Gastrocnemius medialis (tissue), 4 donors: ENCODE measurements around the gene ROR2. TPM values are rescaled to one million over a fixed set of nuclear protein-coding genes. Genes with fewer than 3 reads are reported as not detected.

Source experiments
- ATAC-seq, 2 donors: fragments of 150-250 bp; one replicate each; pipeline ENCODE4 v1.9.1; 2016
- DNase-seq, 2 donors: peaks; one replicate each; pipeline ENCODE4 v3.0.0-alpha.2; 2019
- H3K27ac ChIP-seq, 4 donors: fragments of 200-600 bp; sonication (generic); 1 replicate in 1 of 4; 2 replicates in 3 of 4; pipeline ENCODE4 v1.5.1; 2016 to 2018; ENCODE audit warnings: mild to moderate bottlenecking in 2 of 4, moderate library complexity in 1 of 4
- H3K27me3 ChIP-seq, 3 donors: fragments of 200-600 bp; sonication (generic) in 2 of 3; 1 replicate in 1 of 3; 2 replicates in 2 of 3; pipeline versions ENCODE4 v1.5.1 to v1.6.0; 2016 to 2019; ENCODE audit warnings: mild to moderate bottlenecking in 1 of 3, moderate library complexity in 1 of 3
- H3K36me3 ChIP-seq, 2 donors: fragments of 200-600 bp; sonication (generic) in 1 of 2; one replicate each; pipeline ENCODE4 v1.5.1; 2017 to 2018
- H3K4me1 ChIP-seq, 2 donors: fragments of 200-600 bp; sonication (generic) in 1 of 2; one replicate each; pipeline ENCODE4 v1.5.1; 2016 to 2017; ENCODE audit warnings: mild to moderate bottlenecking in 2 of 2
- H3K4me3 ChIP-seq, 4 donors: fragments of 200-600 bp; sonication (generic) in 3 of 4; 1 replicate in 1 of 4; 2 replicates in 3 of 4; pipeline ENCODE4 v1.5.1; 2016 to 2019; ENCODE audit warnings: mild to moderate bottlenecking in 2 of 4
- H3K9me3 ChIP-seq, 3 donors: fragments of 200-600 bp; sonication (generic) in 2 of 3; 1 replicate in 1 of 3; 2 replicates in 2 of 3; pipeline ENCODE4 v1.5.1; 2016 to 2019
- CTCF ChIP-seq, 5 experiments: fragments of 450-650 bp in 3 of 5; fragments of 200-600 bp in 2 of 5; sonication (generic) in 2 of 5; IDR thresholded peaks in 4 of 5; conservative IDR thresholded peaks in 1 of 5; 1 replicate in 4 of 5; 2 replicates in 1 of 5; pipeline ENCODE4 v1.5.1; 2016 to 2019; ENCODE audit warnings: antibody characterized with exemption in 5 of 5, mild to moderate bottlenecking in 3 of 5, moderate library complexity in 3 of 5
- POLR2A ChIP-seq, 2 donors: fragments of 450-650 bp; IDR thresholded peaks; one replicate each; pipeline ENCODE4 v1.6.1; 2017; ENCODE audit warnings: antibody characterized with exemption in 2 of 2, mild to moderate bottlenecking in 2 of 2, moderate library complexity in 2 of 2
- in situ Hi-C, 4 donors: fragments of 200-750 bp; cut with MboI; loops; one replicate each; pipeline versions ENCODE4 v1.15.0 to v1.8.0; 2017; ENCODE audit warnings: low sequenced_read_pairs in 4 of 4
- intact Hi-C: fragments of 100-400 bp; cut with DNase I; formaldehyde crosslinking; loops from one replicate; pipeline ENCODE4 v1.15.1; 2023; ENCODE audit warnings: low total_unique reads
- total RNA-seq, 4 donors: library from RNA; depleted of rRNA; stranded (reverse); fragments of >200 nt; gene quantifications; one replicate each; pipeline versions ENCODE4 v1.1.0 to v1.2.3, GENCODE V29; 2016

The ROR2 gene
- total RNA-seq, 4 donors from 2014 or later = 0.15 to 1.2 (median 0.61) TPM

- H3K4me1 ChIP-seq = no peaks in the 10 kb centered on the region
- in situ Hi-C loops = no loop called here
- H3K36me3 ChIP-seq = no peaks in the 10 kb centered on the region
- no peak for ATAC-seq
- no peaks in the 10 kb centered on the region for H3K27me3 ChIP-seq
- H3K4me3 ChIP-seq = no peak overlapping the region
- intact Hi-C loops = no loop called here
- no peak for DNase-seq
- H3K9me3 ChIP-seq = no peaks in the 10 kb centered on the region
- no peak overlapping the region for H3K27ac ChIP-seq
- TF ChIP-seq POLR2A (IDR thresholded peaks at IDR 0.05) = no peak
- TF ChIP-seq CTCF (IDR thresholded peaks at IDR 0.05 in 4 of 5, conservative IDR thresholded peaks at IDR 0.05 in 1 of 5) = no peak
These were observed 196.3 kb downstream of the ROR2 start for GRCh38 chr9:91753711-91754110.

- H3K4me3 ChIP-seq = no peak overlapping the region
- intact Hi-C loops (no loop called here), in situ Hi-C loops (no loop called here)
- H3K27ac ChIP-seq = no peak overlapping the region
- H3K27me3 ChIP-seq = no peaks in the 10 kb centered on the region
- H3K4me1 ChIP-seq = no peaks in the 10 kb centered on the region
- DNase-seq = no peak
- no peaks in the 10 kb centered on the region for H3K9me3 ChIP-seq
- no peak for ATAC-seq
- no peaks in the 10 kb centered on the region for H3K36me3 ChIP-seq
- TF ChIP-seq POLR2A (IDR thresholded peaks at IDR 0.05) = no peak
- TF ChIP-seq CTCF (IDR thresholded peaks at IDR 0.05 in 4 of 5, conservative IDR thresholded peaks at IDR 0.05 in 1 of 5) = no peak
These were observed 198.1 kb downstream of the ROR2 start for GRCh38 chr9:91751922-91752321.

DNA sequence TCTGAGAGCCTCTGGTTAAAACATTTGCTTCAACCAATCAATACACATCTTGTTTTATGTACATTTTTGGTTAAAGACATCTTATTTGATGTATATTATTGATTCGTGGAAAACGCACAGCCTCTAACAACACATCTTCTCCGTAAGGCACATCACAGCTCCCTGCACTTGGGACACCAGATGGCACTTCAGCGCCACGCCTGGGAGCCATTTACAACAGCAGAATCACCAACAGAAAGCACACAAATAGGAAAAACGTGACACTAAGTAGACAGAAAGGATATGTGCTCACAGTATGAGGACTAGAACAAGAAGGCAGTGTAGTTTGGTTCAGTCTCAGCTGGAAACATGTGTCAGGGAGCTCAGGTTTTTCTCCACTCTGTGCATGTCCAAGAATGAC is 199.7 kb downstream of the ROR2 start:
- in situ Hi-C loops (no loop called here), intact Hi-C loops (no loop called here)
- Histone ChIP-seq H3K9me3 (no peaks in the 10 kb centered on the region), H3K27ac (no peak overlapping the region), H3K4me1 (no peaks in the 10 kb centered on the region), H3K36me3 (no peaks in the 10 kb centered on the region), H3K27me3 (no peaks in the 10 kb centered on the region), H3K4me3 (no peak overlapping the region)
- TF ChIP-seq POLR2A (IDR thresholded peaks at IDR 0.05) (no peak), CTCF (IDR thresholded peaks at IDR 0.05 in 4 of 5, conservative IDR thresholded peaks at IDR 0.05 in 1 of 5) (no peak)
- DNase-seq = no peak
- no peak for ATAC-seq

DNA sequence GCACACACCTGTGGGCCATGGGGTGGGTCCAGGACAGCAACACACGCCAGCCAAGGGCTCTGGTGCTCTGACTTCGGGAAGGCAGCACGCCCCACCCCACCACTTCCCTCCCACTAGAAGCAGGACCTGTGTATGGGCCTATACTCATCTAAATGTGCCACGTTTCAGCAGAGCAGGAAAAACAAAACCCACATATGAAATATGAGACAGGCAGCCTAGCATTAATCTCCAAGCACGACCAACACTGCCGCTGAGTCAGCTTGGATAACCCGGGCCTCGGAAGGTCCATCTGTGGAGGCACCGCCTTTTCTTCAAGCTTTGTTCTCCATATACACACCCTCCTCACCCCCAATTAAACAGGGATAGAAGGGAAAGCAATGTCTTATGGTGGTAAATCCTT is 203.1 kb downstream of the ROR2 start:
- ATAC-seq (no peak), DNase-seq (no peak)
- H3K4me1 ChIP-seq = no peaks in the 10 kb centered on the region
- no peaks in the 10 kb centered on the region for H3K27me3 ChIP-seq
- H3K27ac ChIP-seq = no peak overlapping the region
- no peak overlapping the region for H3K4me3 ChIP-seq
- no peaks in the 10 kb centered on the region for H3K9me3 ChIP-seq
- in situ Hi-C loops (no loop called here), intact Hi-C loops (no loop called here)
- TF ChIP-seq POLR2A (IDR thresholded peaks at IDR 0.05) (no peak), CTCF (IDR thresholded peaks at IDR 0.05 in 4 of 5, conservative IDR thresholded peaks at IDR 0.05 in 1 of 5) (no peak)
- no peaks in the 10 kb centered on the region for H3K36me3 ChIP-seq

- no peaks in the 10 kb centered on the region for H3K36me3 ChIP-seq
- no peaks in the 10 kb centered on the region for H3K27me3 ChIP-seq
- ATAC-seq (no peak), DNase-seq (no peak)
- H3K9me3 ChIP-seq = no peaks in the 10 kb centered on the region
- no peak for TF ChIP-seq CTCF (IDR thresholded peaks at IDR 0.05 in 4 of 5, conservative IDR thresholded peaks at IDR 0.05 in 1 of 5)
- TF ChIP-seq POLR2A (IDR thresholded peaks at IDR 0.05) = no peak
- in situ Hi-C loops = no loop called here
- H3K4me1 ChIP-seq = no peaks in the 10 kb centered on the region
- intact Hi-C loops = no loop called here
- no peak overlapping the region for H3K4me3 ChIP-seq
- H3K27ac ChIP-seq = no peak overlapping the region
These were observed 203.7 kb downstream of the ROR2 start for GRCh38 chr9:91746357-91746756.
